ENCODE results near the gene SLC2A9.

The SLC2A9 gene

DNA sequence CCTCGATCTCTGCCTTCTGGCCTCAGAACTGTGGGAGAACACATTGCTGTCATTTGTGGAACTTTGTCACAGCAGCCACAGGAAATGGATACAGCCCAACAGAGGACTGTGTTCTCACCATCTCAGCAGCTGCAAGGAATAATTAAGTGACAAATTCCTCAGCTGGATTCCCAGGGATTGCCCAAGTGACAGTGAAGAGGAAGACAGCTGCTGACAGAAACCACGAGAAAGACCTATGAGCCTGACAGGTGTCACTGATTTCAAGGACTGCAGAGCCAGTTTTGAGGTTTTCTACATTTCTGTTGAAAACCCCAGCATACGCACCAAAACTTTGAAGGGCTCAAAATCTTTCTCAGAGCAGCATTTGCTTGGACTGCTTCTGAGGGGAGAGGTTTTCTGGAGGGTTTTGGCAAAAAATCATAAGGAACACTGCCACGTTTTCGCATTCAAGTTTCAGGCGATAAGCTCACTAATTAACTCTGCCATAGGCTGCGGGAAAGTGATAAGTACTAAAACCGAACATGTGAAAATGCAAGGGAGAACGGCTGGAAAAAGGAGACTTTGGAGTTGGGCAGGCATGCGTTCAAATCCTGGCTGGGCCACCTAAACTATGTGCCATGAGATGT lies 151.0 kb downstream of the SLC2A9 start:
- DNase-seq (ENCODE audit: extremely low spot score) = no peak
- POLR2A ChIA-PET = no interaction called here
- CTCF ChIA-PET = interaction anchor here (1.2 kb wide), 1 partner anchor 11 kb away, joined by 3 read pairs; no protein-coding TSS in a partner anchor
- TF ChIP-seq, protein P1, sequence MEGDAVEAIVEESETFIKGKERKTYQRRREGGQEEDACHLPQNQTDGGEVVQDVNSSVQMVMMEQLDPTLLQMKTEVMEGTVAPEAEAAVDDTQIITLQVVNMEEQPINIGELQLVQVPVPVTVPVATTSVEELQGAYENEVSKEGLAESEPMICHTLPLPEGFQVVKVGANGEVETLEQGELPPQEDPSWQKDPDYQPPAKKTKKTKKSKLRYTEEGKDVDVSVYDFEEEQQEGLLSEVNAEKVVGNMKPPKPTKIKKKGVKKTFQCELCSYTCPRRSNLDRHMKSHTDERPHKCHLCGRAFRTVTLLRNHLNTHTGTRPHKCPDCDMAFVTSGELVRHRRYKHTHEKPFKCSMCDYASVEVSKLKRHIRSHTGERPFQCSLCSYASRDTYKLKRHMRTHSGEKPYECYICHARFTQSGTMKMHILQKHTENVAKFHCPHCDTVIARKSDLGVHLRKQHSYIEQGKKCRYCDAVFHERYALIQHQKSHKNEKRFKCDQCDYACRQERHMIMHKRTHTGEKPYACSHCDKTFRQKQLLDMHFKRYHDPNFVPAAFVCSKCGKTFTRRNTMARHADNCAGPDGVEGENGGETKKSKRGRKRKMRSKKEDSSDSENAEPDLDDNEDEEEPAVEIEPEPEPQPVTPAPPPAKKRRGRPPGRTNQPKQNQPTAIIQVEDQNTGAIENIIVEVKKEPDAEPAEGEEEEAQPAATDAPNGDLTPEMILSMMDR (IDR thresholded peaks at IDR 0.05; ENCODE audit: control extremely low read depth, extremely low read depth, low read depth, missing control alignments) = no peak

- DNase-seq (ENCODE audit: extremely low spot score) = no peak
- ChIA-PET CTCF (interaction anchor here (1.0 to 1.9 kb wide), 4 partner anchors 15 to 51 kb away, joined by 3 to 5 read pairs (median 3); no protein-coding TSS in a partner anchor), POLR2A (no interaction called here)
- TF ChIP-seq, protein P1 (IDR thresholded peaks at IDR 0.05; ENCODE audit: control extremely low read depth, extremely low read depth, low read depth, missing control alignments) = no peak
Observed at GRCh38 chr4:9867751-9868425, 153.4 kb downstream of the SLC2A9 start.

DNA sequence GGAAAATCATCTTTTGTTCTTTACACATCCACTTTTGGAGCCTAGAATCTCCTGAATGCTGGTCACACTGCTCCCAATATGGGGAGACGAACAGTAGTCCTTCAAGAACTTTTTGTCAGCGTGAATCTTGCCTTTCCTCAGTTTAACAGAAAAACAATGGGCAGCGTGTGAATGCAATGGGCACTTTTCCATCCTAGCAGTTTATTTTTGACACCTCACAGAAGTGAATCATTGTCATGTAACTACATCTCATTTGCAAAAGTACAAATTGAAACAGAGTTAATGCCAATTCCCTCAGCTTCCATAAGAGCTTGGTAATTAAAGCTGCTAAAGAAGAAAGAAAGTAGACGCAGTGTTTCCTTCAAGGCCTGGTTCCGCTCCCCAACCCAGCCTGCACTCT lies 154.4 kb downstream of the SLC2A9 start:
- no peak for DNase-seq (ENCODE audit: extremely low spot score)
- TF ChIP-seq, protein P1 (IDR thresholded peaks at IDR 0.05; ENCODE audit: control extremely low read depth, extremely low read depth, low read depth, missing control alignments) = no peak
- ChIA-PET CTCF (no interaction called here), POLR2A (no interaction called here)

- TF ChIP-seq, protein P1 (IDR thresholded peaks at IDR 0.05; ENCODE audit: control extremely low read depth, extremely low read depth, low read depth, missing control alignments) = no peak
- ChIA-PET POLR2A (no interaction called here), CTCF (no interaction called here)
- no peak for DNase-seq (ENCODE audit: extremely low spot score)
Observed at GRCh38 chr4:9861561-9861960, 159.7 kb downstream of the SLC2A9 start.

GRCh38 chr4:9859810-9860209 lies 161.5 kb downstream of the SLC2A9 start:
- DNase-seq (ENCODE audit: extremely low spot score) = no peak
- ChIA-PET POLR2A (no interaction called here), CTCF (interaction anchor here (1.5 kb wide), 1 partner anchor 11 kb away, joined by 3 read pairs; no protein-coding TSS in a partner anchor)
- TF ChIP-seq, protein P1 (IDR thresholded peaks at IDR 0.05; ENCODE audit: control extremely low read depth, extremely low read depth, low read depth, missing control alignments) = no peak

GRCh38 chr4:9849538-9849920 lies 171.8 kb downstream of the SLC2A9 start:
- ChIA-PET POLR2A (no interaction called here), CTCF (no interaction called here)
- TF ChIP-seq, protein P1 (IDR thresholded peaks at IDR 0.05; ENCODE audit: control extremely low read depth, extremely low read depth, low read depth, missing control alignments) = no peak
- DNase-seq (ENCODE audit: extremely low spot score) = no peak
